Activated CD8-positive, alpha-beta memory T cell treated with anti-CD3 and anti-CD28 coated beads, Interleukin-2, amount 50 U/mL, for 24 hours (primary cell): ENCODE data around the gene MED27.

Experiments used
- DNase-seq: peaks from one replicate; pipeline ENCODE4 v3.0.0-alpha.2; 2020; ENCODE audit errors: extremely low read depth

The MED27 gene

DNA sequence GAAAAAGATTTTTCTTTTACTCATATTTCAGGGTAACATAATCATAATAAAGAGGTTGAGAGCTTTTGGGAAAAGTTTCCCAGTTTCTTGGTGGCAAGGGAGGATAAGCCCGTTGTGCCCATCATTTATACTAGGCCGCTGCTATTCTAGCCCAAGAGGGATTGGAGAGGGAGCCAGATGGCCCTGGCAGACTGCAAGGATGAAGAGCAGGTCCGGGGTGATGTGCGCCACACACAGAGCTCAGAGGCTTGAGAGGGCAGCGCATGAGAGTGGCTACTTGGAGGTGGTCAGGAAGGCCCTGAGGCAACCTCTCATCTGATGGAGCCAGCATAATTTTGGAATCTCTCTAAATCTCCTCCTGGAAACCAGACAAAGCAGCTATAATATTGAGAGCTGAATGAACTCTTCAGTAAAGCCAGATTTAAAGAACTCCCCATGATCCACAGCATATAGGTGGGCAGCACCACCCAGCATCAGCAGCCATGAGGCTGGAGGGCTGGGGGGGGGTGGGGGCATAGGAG lies 110.1 kb downstream of the MED27 start:
- DNase-seq: no peak

DNA sequence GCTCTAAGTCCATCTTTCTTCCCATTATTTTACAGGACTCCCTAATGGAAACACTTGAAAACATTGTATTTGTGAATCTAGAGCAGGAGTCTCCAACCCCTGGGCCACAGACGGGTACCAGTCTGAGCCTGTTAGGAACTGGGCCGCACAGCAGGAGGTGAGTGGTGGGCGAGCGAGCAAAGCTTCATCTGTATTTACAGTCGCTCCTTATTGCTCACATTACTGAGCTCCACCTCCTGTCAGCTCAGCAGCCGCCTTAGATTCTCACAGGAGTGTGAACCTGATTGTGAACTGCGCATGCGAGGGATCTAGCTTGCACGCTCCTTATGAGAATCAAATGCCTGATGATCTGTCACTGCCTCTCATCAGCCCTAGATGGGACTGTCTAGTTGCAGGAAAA lies 111.0 kb downstream of the MED27 start:
- DNase-seq: no peak

DNA sequence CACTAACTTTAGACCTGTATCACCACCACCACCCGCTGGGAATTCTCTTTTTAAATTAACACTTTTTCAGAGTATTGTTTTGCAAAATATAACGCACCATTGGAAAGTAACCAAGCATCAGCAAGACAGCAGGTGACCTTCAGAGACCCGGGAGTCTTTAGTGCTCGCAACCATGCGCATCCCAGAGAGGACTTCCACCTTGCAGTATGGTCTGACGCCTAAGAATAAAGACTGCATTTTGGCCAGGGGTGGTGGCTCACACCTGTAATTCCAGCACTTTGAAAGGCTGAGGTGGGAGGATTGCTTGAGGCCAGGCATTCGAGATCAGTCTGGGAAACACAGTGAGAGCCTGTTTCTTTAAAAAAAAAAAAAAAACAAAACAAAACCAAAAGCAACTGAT lies 113.8 kb downstream of the MED27 start:
- DNase-seq: no peak

DNA sequence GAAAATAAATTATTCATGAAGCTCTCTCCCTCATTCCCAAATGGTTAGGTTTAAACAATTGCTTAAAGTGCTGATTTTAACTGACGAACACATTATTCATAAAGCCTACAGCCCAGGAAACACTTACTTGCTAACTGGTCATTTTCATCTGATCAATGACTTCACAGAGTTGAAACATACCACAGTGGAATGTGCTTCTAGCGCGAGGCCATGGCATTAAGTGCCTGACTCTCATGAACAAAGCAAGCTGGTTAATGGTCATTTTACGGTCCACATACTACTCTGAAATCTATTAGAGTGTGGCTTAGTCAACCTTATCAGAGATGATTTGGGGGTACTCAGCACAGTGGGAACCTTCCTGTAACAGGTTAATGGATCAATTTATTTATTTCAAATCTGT lies 114.6 kb downstream of the MED27 start:
- no peak for DNase-seq

DNA sequence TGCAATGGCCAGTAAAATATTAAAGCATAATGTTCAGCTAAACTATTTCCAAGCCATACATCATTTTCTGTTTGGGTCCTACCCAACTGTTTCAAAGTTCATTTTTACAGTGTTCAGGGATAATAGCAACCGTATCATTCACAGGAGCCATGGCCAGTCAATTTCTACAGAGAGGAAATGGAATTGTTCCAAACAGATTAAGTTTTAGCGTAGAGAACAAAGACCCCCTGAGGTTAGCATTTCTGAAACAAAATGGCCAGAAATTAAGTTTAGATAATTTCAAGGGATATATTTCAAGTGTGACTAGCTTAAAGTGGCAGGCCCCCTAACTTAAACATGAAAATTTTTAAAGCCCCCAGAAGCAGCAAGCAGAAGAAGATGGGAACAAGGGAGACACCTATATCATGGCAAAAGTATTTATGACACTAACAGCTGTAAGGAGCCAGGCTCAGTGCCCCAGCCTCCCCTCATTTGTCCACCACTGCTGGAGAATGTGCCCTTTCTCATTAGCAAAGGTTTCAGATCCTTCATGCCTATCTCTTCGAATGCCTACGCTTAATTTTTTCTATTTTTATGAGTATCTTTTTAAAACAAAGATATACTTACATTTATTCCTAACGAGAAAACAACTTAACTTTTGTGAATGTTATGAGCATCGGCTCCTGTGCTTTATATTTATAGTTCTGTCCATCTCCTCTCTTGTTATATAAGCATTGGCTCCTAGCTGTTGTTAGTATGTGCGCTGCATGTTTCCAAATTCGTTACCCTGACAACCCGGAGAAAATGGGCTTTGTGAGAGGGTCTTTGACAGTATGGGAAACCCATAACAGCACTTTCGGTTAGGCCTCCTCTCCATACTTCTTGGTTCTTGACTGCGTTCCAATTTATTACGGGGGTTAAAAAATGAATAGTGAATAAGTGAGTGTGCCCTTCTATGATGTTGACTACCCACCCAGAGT lies 116.3 kb downstream of the MED27 start:
- no peak for DNase-seq

DNA sequence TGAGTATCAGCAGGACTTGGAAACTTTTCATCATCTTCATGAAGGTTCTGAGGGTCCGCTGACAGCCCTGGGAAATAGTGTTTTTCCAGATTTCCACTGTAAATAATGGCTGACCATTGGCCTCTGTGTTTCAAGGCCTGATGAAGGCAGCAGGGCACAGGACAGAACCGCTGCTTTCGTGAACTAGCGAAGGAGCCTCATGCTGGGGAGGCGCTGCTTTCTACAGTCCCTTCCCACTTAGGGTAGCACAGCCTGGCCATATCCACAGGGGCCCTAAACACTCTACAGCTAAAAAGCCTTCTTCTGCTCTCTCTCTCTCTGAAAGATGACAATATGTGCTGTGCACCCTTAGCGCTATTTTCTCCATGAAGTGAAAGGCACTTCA lies 118.2 kb downstream of the MED27 start:
- no peak for DNase-seq

DNA sequence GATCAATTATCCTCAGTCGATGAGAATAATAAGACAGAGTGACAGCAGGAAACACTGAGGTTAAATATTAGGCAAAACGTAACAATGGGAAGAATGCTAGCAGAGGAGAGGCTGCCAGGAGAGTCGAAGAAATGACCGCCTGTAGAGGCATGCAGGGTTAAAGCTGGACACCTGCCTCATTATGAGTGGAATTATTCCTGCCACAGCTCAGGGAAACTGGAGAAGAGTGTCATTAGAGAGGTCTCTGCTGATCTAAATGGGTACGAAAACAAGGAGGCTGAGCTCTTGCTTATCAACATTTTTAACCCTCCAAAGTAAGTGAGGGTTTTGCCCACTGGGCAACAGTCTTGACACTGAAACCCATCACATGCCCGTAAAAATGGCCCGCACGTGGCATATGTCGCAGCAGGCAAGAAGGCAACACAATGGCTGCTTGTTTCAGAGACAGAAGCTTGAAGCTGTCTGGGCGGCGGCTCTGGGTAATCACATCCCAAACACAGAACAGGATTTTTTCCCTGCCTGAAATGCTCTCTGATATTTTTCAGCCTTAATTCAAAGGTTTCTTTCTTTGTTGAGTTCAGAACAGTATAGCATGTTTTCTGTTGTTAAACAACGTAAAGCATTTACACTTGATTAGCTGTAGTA lies 118.7 kb downstream of the MED27 start:
- DNase-seq: no peak

DNA sequence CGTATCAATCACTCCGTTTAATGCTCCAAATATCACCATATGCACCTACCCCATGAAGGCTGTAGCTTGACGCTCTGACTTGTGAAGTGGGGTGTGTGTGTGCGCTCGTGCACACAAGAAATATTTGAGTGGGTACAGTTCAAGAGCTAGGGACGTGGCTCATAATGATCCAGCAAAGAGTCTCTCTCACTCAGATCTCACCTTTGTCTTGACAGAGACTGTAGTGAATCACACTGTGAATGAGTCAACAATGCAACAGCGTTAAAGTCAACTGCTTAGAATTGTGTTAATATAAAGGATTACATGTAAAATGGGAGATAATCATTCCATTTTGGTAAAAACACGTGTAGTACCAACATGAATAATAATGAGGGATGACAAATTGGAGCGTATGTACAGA lies 119.4 kb downstream of the MED27 start:
- no peak for DNase-seq

DNA sequence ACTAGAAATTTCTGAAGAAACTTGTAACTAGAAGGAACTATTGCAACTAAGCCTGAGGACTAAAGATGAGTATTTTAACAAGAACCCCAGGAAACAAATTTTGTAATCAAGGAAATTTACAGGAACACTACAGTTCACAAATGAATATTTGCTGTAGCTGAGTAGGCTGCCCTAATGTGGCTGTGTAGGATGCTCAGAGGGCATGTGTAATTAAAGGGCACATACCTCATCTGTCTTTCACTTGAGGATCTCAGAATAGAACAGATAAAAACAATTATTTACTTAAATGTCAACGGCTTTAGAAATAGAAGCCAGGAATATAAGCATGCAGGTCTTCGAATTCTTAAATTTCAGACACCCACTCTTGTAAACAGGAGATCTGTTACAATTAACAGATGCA lies 119.8 kb downstream of the MED27 start:
- no peak for DNase-seq

DNA sequence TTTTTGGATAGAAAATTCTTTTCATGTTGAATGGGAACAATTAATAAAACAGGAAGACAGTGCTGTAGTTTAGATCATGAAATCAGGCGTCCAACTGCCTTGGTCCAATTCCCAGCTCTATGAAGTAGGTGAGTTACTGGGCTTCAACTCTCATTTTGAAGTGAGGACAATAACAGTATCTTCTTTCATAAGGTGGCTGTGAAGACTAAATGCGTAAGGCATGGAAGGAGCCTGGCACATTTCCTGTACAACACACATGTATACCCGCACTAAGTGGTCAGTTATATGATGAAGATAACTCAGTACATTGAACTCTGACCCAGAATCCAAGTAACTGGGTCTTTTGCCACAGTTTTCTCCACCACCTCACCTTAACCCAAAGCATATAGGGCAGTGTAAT lies 120.6 kb downstream of the MED27 start:
- DNase-seq: no peak

DNA sequence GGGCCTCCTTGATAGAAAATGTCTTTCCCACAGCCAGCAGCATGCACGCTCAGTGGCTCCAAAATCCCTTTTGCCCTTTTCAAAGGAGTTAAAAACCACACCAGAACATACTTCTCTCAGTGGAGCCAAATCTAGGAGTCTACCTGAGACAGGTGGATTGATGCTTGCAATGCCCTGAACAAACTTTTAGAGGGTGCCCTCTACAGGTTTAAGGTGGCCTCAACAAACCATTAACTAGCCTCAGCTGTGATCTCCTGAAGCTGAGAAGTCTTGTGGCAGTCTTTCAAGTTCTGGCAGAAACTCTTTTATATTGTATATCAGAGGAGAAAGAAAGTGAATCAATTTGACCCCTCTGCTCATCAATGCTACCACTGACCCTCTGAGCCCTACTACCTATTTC lies 125.4 kb downstream of the MED27 start:
- no peak for DNase-seq

DNA sequence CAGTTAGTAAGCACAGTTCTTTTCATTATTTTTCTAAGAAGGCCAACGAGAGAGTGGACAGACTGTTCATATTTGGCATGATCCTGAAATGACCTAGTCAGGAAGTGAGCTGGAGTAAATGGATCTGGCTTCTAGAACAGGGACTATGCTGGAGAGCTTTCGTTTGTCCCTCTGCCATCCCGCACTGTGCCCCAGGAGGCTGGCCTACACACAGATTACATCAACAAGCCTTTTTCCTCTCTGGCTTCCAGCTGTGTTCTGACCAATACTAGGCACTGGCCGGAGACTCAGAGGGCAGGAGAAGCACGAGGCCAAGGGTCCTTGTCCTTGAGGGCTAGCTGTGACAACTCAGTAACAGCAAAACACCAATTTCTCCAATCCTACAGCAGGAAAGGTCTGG lies 127.8 kb downstream of the MED27 start:
- no peak for DNase-seq

DNA sequence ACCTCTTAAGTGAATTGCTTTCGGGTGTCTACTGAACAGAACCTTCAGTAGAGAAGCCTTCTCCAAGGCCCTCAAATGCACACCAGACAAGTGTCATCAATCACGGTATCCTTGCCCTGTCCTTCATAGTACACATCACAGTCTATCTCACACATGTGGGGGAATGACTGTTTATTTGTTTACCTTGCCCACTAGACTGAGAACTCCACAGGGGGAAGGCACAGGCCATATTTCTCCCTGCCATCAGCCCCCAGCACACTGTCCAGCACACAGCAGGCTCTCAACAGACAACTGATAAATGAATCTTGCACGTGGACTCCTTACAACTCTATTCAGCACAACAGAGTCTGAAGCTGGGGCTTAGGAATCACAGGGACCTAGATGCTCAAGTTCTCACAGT lies 128.5 kb downstream of the MED27 start:
- DNase-seq: no peak

DNA sequence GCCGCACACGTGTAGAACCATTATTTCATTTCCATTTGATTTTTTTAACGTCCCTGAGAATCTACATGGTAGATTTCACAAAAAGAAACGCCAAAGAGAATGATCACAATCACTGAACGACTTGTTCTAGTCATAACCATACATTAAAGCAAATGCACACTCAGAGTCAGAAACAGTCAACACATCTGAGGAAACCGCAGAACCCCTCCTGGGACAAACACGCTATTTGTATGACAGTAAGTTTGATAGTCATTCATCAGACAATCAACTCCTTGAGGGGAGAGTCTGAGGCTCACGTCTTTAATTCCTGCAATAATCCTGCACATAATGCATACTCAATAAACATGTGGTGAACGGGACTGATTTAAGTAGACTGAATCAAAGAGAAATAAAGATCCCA lies 129.2 kb downstream of the MED27 start:
- DNase-seq: no peak

DNA sequence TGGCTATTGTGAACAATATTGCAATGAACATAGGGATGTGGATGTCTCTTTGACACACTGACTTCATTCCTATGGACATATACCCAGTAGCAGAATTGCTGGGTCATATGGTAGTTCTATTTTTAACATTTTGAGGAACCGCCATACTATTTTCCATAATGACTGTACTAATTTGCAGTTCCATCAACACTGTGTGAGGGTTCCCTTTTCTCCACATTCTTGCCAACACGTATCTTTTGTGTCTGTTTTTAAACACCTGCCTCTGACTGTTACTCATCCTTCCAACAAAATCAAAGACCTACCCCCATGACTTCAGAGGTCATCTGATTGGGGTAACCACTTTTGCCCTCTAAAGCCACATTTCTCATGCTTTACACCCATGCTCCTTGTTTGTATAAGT lies 133.5 kb downstream of the MED27 start:
- no peak for DNase-seq

DNA sequence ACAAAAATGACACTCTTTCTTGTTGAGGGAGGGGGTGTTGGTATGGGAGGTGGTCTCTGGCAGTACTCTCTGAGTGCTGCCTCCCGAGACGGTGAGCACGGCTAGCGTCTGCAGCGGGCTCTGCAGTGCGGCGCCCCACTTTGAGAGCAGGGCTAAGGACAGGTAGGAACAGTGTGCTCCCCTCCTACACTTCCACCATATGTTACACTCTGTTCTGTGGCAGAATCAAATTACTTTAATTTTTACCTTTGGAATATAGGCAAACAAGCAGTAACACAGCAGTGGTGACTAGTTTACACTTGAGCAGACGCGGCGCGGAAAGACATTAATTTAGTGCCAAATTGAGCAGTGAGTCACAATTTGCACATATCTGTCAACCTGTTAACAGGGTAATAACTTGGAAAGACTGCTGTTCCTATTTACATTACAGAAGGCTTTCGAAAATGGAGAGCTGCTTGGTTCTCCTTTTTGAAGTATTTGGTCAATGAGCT lies 136.3 kb downstream of the MED27 start:
- no peak for DNase-seq

DNA sequence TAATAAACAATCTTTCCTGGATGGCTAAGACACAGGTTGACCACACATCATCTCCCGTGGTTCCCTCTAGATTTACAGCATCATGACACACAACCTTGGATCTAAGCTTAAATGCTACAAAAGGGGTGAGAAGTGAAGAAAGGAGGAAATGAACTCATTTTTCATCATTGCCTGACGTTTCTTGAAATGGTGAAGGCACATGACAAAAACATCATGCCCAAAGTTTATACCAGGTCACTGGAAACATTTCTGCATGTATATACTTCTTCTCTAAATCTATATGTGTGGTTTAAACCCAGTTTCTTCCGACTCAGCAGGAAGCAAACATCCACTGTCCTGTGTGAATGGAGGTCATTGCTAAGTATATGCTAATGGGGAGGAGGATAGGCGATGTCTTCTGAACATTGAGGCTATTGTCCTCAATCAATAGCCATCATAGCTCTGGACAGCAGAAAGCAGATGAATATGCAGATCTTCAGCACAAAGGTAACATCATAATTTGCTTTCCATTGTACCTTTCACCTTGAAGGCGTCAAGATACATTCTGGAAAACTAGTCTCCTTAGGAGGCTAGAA lies 137.4 kb downstream of the MED27 start:
- DNase-seq: no peak

DNA sequence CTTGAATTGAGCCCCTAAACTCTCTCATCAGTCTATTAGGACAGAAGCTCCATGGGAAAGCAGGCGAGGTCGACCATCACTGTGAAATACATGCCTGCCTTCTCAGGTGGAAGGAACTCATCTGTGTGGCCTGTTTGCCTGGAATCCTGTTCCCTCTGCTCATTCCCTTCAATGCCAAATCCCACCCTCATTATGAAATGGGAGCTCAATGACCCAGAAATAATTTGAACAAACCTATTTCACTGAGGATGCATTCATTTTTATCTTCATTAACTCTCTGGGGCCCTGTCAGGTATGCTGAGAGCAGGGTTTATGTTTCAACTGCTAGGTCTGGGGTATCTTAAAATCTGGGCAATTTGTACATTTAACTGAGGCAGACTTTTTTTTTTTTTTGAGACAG lies 142.2 kb downstream of the MED27 start:
- DNase-seq: no peak

DNA sequence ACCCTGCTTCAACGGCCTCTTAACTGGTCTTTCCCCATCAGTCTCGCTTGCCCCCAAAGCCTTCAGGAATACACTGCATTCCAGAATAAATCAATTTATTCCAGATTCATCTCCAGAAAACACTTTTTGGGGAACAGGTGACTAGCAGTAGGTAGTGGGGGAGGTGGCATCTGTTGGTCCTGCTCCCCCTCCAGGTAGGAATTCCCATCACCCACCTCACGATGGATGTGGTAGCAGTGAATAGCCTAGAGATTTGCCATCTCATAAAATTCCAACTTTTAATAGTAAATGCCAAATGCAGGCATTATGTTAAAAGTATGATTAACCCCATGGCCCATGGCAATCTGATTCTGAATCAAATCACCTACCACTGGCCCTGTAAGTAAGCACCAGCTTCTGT lies 142.7 kb downstream of the MED27 start:
- DNase-seq: no peak

DNA sequence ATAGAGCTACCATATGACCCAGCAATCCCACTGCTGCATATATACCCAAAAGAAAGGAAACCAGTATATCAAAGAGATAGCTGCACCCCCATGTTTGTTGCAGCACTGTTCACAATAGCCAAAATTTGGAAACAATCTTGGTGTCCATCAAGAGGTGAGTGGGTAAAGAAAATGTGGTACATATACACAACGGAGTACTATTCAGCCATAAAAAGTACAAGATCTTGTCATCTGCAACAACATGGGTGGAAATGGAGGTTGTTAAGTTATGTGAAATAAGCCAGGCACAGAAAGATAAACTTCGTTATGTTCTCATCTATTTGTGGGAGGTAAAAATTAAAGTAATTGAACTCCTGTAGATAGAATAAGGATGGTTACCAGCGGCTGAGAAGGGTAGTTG lies 145.0 kb downstream of the MED27 start:
- no peak for DNase-seq

DNA sequence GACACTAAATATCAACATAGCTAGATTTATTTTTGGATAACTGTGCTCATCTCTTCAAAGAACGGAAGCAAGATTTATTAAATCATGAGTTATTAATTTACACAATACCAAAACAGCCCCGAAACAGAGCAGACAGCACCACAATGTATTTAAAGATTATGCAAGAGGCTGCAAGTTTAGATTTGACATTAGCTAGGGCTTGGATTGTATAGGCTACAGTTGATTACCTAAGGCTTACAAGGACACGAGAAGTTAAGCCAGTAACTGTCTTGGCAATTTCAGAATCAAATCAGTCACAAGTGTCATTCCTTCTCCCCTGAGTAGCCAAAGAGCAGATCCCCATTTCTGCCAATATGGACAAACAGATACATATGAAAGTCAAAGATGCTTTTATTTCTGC lies 152.6 kb downstream of the MED27 start:
- no peak for DNase-seq

DNA sequence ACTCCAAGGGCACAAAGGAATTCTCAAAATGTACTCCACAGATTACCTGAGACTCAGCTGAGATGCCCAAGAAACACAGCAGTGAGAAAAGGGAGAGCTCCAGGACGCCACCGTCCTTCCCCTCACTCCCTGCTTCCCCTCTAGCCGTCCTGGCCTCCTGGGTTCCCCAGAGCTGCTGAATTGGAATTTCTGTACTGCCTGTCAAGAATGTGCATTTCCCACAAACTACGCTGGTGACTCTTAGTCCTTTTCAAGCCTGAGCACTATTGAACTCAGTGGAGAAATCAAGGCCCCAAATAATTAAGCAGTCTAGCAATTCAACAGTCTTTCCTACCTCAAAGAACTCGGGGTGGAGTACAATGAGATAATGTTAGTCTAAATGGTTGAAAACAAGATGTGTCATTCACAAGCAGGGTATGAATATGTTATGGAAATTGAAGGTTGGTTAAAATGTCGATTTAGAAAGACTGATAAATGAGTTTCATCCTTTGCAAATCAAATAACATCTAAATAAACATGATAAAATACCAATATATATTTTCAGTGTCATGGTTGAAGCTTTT lies 153.2 kb downstream of the MED27 start:
- no peak for DNase-seq
